VCaP (cell line): ENCODE data around the gene KCTD17.

Experiments used
- H3K27ac ChIP-seq: fragments of 450-650 bp; 2 replicates; pipeline ENCODE4 v1.5.1; 2017
- CTCF ChIP-seq: fragments of 450-650 bp; conservative IDR thresholded peaks from 2 replicates; pipeline ENCODE4 v1.5.1; 2017; ENCODE audit warnings: mild to moderate bottlenecking, moderate library complexity

The KCTD17 gene

GRCh38 chr22:37062702-37063381, 11.3 kb downstream of the KCTD17 start:
- no peak for TF ChIP-seq CTCF
- H3K27ac ChIP-seq, result peak overlapping the region; percentile 30; the same call in 1 of the 2 replicates

GRCh38 chr22:37063431-37064420, 12.2 kb downstream of the KCTD17 start:
- no peak for TF ChIP-seq CTCF
- peak overlapping the region; percentile 30; the same call in 1 of the 2 replicates for H3K27ac ChIP-seq

GRCh38 chr22:37064553-37064952, 13.0 kb downstream of the KCTD17 start:
- no peak for TF ChIP-seq CTCF
- H3K27ac ChIP-seq, result no peak overlapping the region

GRCh38 chr22:37065180-37065579, 13.6 kb downstream of the KCTD17 start:
- no peak overlapping the region; the same call in 1 of the 2 replicates for H3K27ac ChIP-seq
- TF ChIP-seq CTCF, result no peak

- no peak for TF ChIP-seq CTCF
- H3K27ac ChIP-seq, result no peak overlapping the region
Measured at GRCh38 chr22:37065961-37066360, 14.4 kb downstream of the KCTD17 start.

- TF ChIP-seq CTCF, result no peak
- H3K27ac ChIP-seq, result no peak overlapping the region
Measured at GRCh38 chr22:37067428-37067827, 15.9 kb downstream of the KCTD17 start.

GRCh38 chr22:37068859-37069258, 17.3 kb downstream of the KCTD17 start:
- H3K27ac ChIP-seq, result no peak overlapping the region
- TF ChIP-seq CTCF, result no peak
